GM18508 (cell line): ENCODE data around the gene EIF3K.
"Not testable (repeated sequence)": the region's sequence is repeated elsewhere in the genome, so short reads cannot be mapped to it uniquely, and the experiment has no call there.

Experiments used
- ATAC-seq: cut with Tn5 transposase; IDR thresholded peaks from one replicate; pipeline ENCODE4 v1.9.1; 2021; ENCODE audit warnings: moderate number of reproducible peaks; ENCODE audit not compliant: insufficient read depth, unreplicated experiment

EIF3K gene, protein sequence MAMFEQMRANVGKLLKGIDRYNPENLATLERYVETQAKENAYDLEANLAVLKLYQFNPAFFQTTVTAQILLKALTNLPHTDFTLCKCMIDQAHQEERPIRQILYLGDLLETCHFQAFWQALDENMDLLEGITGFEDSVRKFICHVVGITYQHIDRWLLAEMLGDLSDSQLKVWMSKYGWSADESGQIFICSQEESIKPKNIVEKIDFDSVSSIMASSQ

DNA sequence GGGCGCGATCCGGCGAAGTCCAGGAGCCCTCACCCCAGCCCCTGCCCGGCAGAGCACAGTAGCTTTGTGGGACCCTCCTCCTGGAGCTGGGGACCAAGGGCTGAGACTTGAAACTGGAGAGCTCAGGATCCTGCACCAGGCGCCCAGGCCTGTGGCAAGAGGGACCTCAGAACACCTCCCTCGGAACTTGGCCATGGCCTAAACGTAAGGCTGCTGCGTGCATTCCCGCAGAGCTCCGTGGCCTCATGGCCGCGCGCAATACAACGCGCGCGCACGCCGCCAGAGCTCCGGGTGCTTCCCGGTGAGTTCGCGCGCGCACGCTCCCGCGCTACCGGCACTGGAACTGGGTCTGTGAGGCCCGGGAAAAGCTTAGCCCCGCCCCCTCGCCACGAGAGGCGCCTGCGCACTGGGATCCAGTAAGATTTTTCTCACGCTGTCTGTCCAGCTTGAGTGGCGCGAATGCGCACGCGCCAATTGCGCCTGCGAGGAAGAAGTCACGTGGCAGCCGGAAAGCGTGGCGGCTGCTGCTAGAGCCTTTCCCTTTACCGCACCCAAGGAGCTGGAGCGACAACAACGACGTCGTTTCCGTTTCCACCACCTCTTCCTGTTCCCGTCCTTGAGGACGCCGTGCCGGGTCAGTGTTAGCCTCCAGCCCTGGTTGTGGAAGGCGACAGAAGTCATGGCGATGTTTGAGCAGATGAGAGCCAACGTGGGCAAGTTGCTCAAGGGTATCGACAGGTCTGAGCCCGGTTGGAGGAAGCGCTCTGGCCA lies at the start of gene EIF3K:
Gene EIF3K (plus strand): TSS at position 599 of the 771 bp plus-strand sequence. CDS start 81 bp downstream, at position 680.
- peak; percentile 30 for ATAC-seq

DNA sequence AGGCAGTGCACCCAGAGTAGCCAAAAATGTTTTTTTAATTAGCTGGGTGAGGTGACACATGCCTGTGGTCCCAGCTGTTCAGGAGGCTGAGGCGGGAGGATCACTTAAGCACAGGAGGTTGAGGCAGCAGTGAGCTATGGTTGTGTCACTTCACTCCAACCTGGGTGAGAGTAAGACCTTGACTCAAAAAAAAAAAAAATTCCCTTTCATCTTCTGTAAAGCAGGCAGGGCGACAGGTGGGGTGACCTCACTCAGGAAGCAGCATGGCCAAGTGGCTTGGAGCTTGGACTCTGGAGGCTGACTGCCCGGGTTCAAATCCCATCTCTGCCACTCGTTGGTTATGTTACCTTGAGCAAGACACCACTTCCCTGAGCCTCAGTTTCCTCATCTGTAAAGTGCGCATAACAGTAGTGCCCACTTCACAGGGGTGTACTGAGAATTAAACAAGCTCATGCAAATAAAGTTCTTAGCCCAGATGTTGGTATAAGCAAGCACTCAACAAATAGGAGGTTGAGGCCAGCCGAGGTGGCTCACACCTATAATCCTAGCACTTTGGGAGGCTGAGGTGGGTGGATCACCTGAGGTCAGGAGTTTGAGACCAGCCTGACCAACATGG lies 49.5 kb upstream of the EIF3K start:
- ATAC-seq, result no peak

DNA sequence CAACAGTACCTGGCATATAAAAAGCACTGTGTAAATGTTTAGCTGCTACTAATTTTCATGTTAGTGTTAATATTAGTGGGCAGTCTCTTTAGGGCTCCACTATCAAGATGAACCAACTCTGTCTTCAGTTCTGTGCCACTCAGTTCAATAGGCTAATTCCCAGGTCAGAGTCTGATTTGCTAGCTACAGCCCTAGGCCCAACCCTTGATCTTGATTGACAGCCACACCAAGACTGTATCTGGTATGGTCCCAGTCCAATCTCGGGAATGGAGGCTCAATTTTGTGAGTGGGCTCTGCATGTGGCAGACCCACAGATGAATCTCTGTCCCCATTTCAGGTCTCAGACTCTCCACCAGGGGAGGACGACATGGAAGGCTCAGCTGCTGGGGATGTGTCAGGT lies 47.3 kb upstream of the EIF3K start:
- ATAC-seq, result no peak

DNA sequence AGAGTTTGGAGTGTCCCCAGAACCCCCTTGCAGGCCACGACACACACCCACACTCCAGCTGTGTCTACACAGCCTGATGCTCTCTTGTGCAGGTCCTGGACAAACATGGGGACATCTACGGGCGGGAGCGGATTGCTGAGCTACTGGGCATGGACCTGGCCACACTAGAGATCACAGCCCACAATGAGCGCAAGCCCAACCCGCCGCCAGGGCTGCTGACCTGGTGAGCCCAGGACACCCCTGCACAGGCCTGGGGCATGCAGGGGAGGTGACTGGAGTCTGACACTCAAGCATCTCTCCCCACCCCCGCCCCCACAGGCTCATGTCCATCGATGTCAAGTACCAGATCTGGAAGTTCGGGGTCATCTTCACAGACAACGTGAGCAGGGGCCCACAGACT lies 41.2 kb upstream of the EIF3K start:
- ATAC-seq, result no peak

DNA sequence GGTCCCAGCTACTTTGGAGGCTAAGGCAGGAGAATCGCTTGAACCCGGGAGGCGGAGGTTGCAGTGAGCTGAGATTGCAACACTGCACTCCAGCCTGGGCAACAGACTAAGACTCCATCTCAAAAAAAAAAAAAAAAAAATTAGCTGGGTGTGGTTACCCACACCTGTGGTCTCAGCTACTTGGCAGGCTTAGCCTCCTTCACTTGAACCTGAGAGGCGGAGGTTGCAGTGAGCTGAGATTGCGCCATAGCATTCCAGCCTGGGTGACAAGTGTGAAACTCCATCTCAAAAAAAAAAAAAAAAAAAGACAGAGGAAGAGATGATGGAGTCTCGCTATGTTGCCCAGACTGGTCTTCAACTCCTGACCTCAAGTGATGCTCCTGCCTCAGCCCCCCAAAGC lies 39.7 kb upstream of the EIF3K start:
- ATAC-seq, result not testable (repeated sequence)

DNA sequence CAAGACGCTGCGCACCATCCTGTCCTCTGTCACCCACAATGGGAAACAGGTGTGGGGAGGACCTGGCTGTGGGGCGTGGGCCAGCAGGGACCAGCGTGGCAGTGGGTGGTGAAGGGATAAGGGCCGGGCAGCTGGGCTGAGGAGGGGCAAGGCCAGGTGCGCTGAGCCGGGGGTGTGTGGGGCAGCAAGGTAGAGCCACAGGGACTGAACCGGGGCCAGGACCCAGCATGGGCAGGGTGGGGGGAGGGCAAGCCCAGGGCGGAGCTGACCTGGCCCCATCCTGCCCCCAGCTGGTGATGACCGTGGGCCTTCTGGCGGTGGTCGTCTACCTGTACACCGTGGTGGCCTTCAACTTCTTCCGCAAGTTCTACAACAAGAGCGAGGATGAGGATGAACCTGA lies 38.9 kb upstream of the EIF3K start:
- ATAC-seq, result no peak

DNA sequence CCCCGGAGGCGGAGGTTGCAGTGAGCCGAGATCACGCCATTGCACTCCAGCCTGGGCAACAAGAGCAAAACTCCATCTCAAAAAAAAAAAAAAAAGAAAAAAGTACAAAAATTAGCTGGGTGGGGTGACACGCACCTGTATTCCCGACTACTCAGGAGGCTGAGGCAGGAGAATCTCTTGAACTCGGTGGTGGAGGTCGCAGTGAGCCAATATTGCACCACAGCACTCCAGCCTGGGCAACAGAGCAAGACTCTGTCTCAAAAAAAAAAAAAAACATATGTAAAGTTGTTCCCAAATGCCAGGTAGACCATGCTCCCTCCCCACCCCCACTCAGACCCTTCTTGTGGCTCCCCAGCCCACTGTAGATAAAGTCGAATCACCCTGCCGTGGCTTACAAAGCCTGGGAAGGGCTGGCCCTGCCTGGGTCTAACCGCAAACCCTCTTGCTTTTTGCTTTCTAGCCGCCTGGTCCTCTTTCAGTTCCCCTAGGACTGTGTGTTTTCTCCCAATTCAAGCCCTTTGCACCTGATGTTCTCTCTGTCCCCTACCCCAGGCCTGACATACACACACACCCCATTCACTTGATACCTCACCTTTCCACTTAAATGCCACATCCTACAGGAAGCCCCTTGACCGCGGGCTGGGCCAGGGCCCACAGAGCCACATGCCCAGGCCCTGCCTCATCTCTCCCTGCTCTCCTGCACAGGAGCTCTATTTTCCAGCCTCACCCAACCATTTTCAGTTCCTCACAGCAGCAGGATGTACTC lies 35.6 kb upstream of the EIF3K start:
- ATAC-seq, result no peak

DNA sequence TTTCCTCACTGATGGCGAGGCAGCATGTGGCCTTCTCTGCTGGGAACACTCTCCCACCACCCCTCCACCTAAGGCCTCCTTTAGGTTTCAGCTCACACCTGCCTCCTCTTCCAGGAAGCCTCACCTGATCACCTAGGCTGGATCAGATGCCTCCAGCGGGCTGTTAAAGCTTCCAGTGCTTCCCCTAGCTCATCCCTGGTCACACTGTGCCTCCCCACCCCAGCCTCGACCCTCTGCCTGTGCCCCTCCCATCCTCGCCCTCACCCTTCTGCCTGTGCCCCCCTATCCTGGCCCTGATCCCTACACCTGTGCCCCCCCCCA lies 35.0 kb upstream of the EIF3K start:
- ATAC-seq, result no peak

DNA sequence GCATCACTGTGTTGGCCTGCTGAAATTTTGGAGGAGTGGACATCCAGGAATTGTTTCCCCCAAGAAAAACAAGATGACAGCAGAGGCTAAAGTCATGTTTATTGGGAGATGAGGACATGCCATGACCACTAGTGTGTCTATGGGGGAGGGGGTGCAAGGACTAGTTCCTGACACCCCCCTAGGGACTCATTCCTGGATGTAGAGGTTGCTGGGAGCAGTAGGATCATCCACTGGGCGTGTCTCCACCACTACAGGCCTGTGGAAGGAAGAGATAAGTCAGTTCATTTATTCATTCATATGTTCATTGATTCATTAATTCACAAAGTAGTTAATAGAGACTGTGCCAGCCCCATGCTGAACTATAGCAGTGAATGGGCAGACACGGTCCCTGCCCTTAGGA lies 31.4 kb upstream of the EIF3K start:
- no peak for ATAC-seq

DNA sequence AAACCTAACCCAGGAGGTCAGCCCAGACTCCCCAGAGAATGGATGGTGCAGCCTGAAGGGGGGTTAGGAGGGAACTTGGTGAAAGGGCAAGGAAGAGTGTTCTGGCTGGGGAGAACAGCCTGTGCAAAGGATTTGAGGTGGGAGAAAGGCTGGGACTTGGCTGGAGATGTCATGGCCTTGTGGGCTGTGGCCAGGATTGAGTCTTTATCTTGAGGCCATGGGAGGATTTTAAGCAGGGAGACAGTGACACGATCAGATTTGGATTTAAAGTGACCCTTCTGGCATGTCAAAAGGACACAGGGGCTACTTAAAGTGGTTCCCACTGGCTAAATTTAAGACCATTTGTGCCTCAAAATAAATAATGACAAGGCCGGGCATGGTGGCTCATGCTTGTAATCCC lies 30.9 kb upstream of the EIF3K start:
- ATAC-seq, result no peak

DNA sequence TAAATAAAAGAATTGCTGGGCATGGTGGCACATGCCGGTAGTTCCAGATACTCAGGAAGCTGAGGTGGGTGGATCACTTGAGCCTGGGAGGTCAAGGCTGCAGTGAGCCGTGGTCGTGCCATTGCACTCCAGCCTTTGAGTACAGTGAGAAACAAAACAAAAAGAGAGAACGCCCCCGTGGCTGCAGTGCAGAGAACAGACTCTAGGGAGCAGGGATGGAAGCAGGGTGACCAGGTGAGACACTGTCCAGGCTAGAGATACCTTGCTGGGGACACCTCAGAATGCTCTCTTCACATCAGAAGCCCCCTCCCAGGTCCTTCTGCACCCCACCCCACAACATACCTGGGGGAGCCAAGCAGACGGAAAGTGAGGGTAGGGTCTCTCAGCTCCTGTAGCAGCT lies 26.0 kb upstream of the EIF3K start:
- no peak for ATAC-seq

DNA sequence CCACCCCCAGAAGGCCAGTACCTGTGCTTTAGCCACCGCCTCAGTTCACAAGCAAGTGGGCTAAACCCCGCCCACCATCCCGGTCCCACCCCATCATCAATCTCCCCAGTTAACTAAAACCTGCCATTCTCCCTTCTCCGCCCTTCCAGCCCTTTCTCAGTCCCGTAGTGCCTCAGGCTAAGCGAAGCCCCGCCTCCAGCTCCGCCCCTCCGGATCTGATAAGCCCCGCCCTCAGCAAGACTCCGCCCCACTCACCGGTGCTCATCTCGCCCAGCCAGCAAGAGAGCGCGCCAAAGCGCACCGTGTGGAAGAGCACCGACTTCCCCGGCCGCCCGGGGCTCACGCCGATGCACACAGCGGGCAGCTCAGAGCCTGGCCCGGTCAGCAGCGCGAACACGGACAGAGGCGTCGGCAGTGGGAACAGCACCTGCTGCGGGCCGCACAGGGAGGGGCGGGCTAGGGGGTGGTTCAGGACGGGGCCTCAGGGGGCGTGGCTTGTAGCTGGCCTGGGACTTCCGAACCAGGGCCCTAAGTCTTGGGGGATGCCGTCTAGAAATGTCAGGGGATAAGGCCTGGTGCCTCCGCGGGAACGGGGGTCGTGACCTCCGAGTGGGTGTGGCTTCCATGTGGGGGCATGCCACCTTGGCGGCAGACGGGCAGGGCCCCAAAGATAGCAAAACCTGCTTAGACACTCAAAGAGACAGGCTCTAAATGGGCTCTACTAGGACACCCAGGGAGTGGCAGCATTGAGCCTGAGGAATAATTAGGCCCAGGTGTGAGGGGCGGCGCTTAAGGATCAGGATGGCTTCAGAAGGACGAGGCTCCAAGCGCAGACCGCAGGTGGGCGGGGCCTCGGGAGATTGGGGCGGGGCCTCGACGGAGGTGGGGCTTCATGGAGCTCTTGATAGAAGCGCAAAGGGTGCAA lies 22.7 kb upstream of the EIF3K start:
- ATAC-seq, result no peak

DNA sequence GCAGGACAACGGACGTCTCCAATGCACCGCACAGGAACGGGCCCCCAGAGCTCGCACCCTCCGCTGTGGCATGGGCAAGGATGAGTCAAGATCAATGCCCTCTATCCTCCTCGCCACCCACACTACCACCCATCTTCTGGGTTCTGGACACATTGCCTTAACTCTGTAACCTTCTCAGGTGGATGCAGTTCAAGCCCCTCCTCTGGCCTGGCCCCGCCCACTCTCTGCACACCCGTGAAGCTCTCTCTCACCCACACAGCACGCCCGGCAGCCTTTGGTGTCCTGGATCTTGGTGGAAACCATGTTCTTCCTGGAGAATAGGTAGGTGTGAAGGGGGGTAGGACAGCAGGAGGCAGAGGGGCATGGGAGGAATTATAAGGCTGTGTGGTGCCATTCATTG lies 21.9 kb upstream of the EIF3K start:
- no peak for ATAC-seq

DNA sequence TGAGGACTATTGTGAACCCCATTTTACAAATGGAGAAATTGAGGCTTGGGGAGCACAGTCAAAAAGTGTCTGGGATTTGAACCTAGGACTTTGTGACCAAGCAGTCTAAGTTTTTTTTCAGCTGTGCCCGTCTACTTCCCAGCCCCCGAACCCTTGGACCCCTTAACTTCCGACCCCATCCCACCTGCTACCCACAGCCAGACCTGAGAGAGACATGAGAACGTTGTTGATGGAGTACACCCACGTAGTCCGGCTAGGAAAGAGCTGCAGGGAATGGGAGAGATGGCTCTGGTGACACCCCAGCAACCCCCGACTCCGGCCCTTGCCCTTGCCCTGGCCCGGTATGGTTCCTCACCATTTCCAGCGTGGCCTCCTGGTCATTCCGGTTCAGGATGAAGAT lies 19.3 kb upstream of the EIF3K start:
- ATAC-seq, result no peak

DNA sequence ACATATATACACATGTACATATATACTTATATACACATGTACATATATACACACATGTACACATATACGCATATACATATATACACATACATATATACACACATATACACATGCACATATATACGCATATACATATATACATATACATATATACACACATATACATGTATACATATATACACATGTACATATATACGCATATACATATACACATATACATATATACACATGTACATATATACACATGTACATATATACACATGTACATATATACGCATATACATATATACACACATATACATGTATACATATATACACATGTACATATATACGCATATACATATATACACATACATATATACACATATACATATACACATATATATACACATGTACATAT lies 16.1 kb upstream of the EIF3K start:
- not testable (repeated sequence) for ATAC-seq

DNA sequence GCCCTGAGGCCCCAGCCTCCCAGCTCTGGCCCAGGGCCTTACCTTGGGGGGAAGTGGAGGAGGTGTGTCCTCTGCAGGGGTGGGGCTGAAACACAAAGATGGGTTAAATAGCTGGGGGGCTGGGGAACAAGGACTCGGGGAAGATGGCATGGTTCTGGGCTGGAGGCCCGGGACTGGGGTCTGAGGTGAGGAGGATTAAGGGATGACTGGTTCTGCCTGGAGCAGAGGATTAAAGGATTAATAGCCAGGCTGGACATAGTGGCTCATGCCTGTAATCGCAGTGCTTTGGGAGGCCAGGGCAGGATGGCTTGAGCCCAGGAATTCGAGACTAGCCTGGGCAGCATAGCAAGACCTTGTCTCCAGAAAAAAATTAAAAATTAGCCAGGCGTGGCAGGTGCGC lies 12.9 kb upstream of the EIF3K start:
- ATAC-seq, result no peak

DNA sequence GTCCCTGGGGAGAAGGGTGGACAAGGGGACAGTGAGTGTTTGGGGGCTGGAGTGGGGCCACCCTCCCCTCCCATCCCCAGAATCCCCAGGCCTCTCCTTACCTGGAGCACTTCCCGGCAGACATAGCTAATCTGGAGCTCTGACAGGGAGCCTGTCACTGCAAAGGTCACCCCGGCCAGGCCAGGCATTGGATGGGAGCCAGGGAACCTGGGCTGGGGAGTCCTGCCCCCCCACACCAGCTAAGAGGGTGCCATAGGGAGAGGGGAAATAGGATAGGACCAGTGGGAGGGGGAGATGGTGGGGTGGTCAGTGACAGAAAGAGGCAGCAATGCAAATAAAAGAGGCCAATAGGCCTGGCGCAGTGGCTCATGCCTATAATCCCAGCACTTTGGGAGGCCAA lies 4.7 kb upstream of the EIF3K start:
- ATAC-seq, result no peak

DNA sequence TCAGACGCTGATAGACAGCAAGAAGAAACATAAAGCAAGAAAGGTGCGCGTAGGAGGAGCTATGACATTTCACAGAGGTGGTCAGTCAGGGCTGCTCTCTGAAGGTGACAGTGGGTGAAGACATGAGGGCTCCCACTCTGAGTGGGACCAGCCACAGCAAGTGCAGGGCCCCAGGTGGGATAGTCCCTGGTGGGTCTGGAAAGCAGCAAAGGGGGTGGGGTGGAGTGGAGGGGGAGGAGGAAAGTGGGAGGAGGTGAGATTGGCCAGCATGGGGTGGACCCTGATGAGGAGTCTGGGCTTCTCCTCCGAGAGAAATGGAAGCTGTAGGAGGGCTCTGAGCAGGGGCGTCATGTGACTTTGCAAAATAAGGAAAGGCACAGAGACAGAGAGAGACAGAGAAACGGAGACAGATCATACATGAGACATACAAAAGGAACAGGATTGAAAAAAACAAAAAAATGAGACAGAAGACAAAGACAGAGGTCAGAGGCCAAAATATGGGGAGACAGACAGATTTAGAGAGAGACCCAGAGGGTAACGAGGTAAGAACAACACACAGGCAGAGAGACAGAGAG lies 3.9 kb upstream of the EIF3K start:
- ATAC-seq, result no peak

DNA sequence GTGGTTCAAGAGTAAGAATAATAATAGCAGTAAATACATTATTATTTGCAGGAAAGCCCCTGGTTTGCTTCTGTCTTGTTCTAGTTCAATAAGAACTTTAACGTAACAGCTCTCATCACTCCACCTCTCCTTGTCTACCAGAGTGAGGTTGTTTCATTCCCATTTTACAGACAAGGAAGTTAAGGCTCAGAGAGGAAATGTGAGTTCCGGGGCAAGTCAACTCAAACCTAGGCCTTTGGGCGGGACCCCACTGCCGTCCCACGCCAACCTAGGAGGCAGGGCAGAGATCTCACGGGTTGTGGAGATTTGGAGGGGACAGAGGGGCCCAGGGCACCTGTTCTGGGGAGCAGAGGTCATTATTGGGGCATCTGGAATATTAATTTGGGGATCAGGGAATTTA lies 2.7 kb upstream of the EIF3K start:
- no peak for ATAC-seq

DNA sequence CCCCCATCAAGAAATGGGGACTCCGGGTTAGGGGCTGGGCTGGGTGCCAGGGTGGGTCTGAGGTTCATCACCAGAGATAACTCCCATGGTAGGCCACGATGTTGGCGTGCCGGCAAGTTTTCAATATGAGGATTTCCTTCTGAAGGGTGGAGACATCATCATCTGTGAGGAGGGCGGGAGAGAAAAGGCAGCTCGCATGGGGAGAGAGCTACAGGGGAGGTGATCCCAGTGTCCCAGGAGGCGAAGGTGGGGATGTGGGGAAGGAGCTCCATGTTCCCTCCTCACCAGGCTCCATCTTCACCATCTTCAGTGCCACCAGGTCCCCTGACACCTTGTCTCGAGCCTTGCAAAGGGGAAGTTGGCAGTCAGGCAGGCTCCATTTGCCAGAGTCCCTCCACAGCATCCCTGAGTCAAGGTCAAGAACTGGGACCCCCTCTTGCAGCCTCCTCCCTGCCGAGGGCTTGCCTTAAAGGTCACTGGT lies 1.7 kb upstream of the EIF3K start:
- no peak for ATAC-seq
